Activated CD4-positive, alpha-beta T cell treated with anti-CD3 and anti-CD28 coated beads for 24 hours (primary cell): ENCODE measurements around the gene PDP2.

Source experiments
- DNase-seq, 2 donors: peaks; one replicate each; pipeline ENCODE4 v3.0.0-alpha.2; 2020; ENCODE audit warnings: low read depth in 2 of 2

The PDP2 gene

GRCh38 chr16:66880288-66881013, at the start of gene PDP2:
Gene PDP2 (plus strand): TSS chr16:66880515. CDS start chr16:66884285, 3,770 bp downstream.
- DNase-seq, result peak; percentile 85 to 90

- DNase-seq, result no peak
These were observed 48.1 kb upstream of the PDP2 start for GRCh38 chr16:66832190-66832589.

- no peak for DNase-seq
These were observed 47.5 kb upstream of the PDP2 start for GRCh38 chr16:66832661-66833305.

GRCh38 chr16:66834746-66835145, 45.6 kb upstream of the PDP2 start:
- no peak for DNase-seq

- no peak for DNase-seq
These were observed 39.4 kb upstream of the PDP2 start for GRCh38 chr16:66840883-66841282.

- no peak for DNase-seq
These were observed 38.9 kb upstream of the PDP2 start for GRCh38 chr16:66841366-66841765.

GRCh38 chr16:66842765-66843164, 37.5 kb upstream of the PDP2 start:
- no peak for DNase-seq

- DNase-seq, result no peak
These were observed 37.1 kb upstream of the PDP2 start for GRCh38 chr16:66843191-66843590.

GRCh38 chr16:66844009-66844341, 36.3 kb upstream of the PDP2 start:
- no peak for DNase-seq

- DNase-seq, result no peak
These were observed 35.8 kb upstream of the PDP2 start, which contains the start of gene CA7 for GRCh38 chr16:66844342-66845079. Gene CA7 (plus strand): TSS chr16:66844414. CDS start chr16:66844488, 74 bp downstream.

- DNase-seq, result no peak
These were observed 35.3 kb upstream of the PDP2 start for GRCh38 chr16:66845080-66845410.

- DNase-seq, result no peak
These were observed 34.5 kb upstream of the PDP2 start for GRCh38 chr16:66845791-66846221.

GRCh38 chr16:66846266-66846665, 34.0 kb upstream of the PDP2 start:
- no peak for DNase-seq

- DNase-seq, result no peak
These were observed 33.5 kb upstream of the PDP2 start for GRCh38 chr16:66846831-66847230.

GRCh38 chr16:66847533-66848067, 32.7 kb upstream of the PDP2 start:
- DNase-seq, result no peak

GRCh38 chr16:66848172-66848571, 32.1 kb upstream of the PDP2 start:
- DNase-seq, result no peak

GRCh38 chr16:66849021-66849420, 31.3 kb upstream of the PDP2 start:
- DNase-seq, result no peak

GRCh38 chr16:66849549-66849948, 30.8 kb upstream of the PDP2 start:
- no peak for DNase-seq

- DNase-seq, result no peak
These were observed 30.1 kb upstream of the PDP2 start for GRCh38 chr16:66850115-66850815.

GRCh38 chr16:66851166-66851964, 28.9 kb upstream of the PDP2 start:
- no peak for DNase-seq
